HL-60 (cell line): ENCODE data around the gene STEAP2.

ENCODE experiments used
- DNase-seq, 2 experiments: peaks; one replicate each; pipeline ENCODE4 v3.0.0-alpha.2; 2010 to 2020; ENCODE audit warnings: low read depth in 1 of 2, low spot score in 1 of 2
- H3K27ac ChIP-seq: fragments of 250-450 bp; sonication (Bioruptor Pico); replicated peaks from 2 replicates; pipeline ENCODE4 v1.5.1; 2020; ENCODE audit warnings: mild to moderate bottlenecking, moderate library complexity
- H3K27me3 ChIP-seq: fragments of 250-450 bp; sonication (Bioruptor Pico); 2 replicates; pipeline ENCODE4 v1.5.1; 2021; ENCODE audit warnings: mild to moderate bottlenecking, moderate library complexity; ENCODE audit not compliant: insufficient read depth, poor library complexity, severe bottlenecking
- H3K4me3 ChIP-seq: replicated peaks from 2 replicates; pipeline ENCODE4 v1.5.1; 2011; ENCODE audit warnings: mild to moderate bottlenecking, control low read depth, low read length; ENCODE audit not compliant: insufficient read depth
- CTCF ChIP-seq: IDR thresholded peaks from one replicate; pipeline ENCODE4 v1.5.1; 2011; ENCODE audit warnings: low read length, control low read depth, inconsistent platforms; ENCODE audit not compliant: insufficient read depth
- GABPA ChIP-seq: IDR thresholded peaks from 2 replicates; pipeline ENCODE4 v1.6.1; 2012; ENCODE audit warnings: low read depth
- POLR2AphosphoS5 ChIP-seq: IDR thresholded peaks from 2 replicates; pipeline ENCODE4 v1.6.1; 2012; ENCODE audit warnings: low read depth
- SPI1 ChIP-seq: IDR thresholded peaks from 2 replicates; pipeline ENCODE4 v1.6.1; 2012; ENCODE audit warnings: low read depth, mild to moderate bottlenecking, borderline replicate concordance
- long read RNA-seq: library from polyadenylated mRNA; unstranded; transcript quantifications from one replicate; pipeline ENCODE4 v2.0.0, GENCODE V29; 2020
- TF ChIP-seq, protein P1 (sequence below): IDR thresholded peaks from 2 replicates; pipeline ENCODE4 v1.6.1; 2012; ENCODE audit warnings: low read depth; ENCODE audit not compliant: insufficient replicate concordance

The STEAP2 gene
- long read RNA-seq: 0 reads

DNA sequence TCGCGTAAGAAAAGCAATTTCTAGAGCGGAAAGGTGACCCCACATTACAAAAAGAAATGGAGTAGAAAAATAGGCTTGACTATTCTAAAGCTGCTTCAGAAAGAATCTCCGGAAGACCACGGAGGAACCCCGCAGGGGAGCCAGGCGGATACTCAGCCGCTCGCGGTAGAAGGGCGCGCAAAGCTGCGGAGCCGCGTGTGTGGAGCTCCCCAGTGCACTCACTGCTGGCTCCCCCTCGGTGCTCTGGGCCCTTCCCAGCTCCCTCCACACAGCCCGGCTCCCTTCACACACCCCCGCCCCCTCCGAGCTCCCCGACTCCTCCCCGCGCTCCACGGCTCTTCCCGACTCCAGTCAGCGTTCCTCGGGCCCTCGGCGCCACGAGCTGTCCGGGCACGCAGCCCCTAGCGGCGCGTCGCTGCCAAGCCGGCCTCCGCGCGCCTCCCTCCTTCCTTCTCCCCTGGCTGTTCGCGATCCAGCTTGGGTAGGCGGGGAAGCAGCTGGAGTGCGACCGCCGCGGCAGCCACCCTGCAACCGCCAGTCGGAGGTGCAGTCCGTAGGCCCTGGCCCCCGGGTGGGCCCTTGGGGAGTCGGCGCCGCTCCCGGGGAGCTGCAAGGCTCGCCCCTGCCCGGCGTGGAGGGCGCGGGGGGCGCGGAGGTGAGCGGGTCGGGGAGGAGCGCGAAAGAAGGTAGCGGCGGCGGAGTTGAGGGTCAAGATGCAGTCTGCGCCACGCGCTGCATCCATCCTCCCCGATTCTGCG lies at the start of gene STEAP2:
Gene STEAP2 (plus strand): TSS at position 350 of the 758 bp plus-strand sequence. CDS start 13,343 bp downstream, outside the sequence.
- Histone ChIP-seq H3K27me3 (peaks cover 45% of the 10 kb centered on the region), H3K27ac (no peak within 1 kb of the TSS), H3K4me3 (no peak within 1 kb of the TSS; the same call in 1 of the 2 replicates)
- TF ChIP-seq, protein P1, sequence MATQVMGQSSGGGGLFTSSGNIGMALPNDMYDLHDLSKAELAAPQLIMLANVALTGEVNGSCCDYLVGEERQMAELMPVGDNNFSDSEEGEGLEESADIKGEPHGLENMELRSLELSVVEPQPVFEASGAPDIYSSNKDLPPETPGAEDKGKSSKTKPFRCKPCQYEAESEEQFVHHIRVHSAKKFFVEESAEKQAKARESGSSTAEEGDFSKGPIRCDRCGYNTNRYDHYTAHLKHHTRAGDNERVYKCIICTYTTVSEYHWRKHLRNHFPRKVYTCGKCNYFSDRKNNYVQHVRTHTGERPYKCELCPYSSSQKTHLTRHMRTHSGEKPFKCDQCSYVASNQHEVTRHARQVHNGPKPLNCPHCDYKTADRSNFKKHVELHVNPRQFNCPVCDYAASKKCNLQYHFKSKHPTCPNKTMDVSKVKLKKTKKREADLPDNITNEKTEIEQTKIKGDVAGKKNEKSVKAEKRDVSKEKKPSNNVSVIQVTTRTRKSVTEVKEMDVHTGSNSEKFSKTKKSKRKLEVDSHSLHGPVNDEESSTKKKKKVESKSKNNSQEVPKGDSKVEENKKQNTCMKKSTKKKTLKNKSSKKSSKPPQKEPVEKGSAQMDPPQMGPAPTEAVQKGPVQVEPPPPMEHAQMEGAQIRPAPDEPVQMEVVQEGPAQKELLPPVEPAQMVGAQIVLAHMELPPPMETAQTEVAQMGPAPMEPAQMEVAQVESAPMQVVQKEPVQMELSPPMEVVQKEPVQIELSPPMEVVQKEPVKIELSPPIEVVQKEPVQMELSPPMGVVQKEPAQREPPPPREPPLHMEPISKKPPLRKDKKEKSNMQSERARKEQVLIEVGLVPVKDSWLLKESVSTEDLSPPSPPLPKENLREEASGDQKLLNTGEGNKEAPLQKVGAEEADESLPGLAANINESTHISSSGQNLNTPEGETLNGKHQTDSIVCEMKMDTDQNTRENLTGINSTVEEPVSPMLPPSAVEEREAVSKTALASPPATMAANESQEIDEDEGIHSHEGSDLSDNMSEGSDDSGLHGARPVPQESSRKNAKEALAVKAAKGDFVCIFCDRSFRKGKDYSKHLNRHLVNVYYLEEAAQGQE: no peak
- TF ChIP-seq GABPA: no peak
- no peak for TF ChIP-seq SPI1
- no peak for TF ChIP-seq POLR2AphosphoS5
- TF ChIP-seq CTCF: no peak
- DNase-seq: peak in 1 of 2 experiments; percentile 53

DNA sequence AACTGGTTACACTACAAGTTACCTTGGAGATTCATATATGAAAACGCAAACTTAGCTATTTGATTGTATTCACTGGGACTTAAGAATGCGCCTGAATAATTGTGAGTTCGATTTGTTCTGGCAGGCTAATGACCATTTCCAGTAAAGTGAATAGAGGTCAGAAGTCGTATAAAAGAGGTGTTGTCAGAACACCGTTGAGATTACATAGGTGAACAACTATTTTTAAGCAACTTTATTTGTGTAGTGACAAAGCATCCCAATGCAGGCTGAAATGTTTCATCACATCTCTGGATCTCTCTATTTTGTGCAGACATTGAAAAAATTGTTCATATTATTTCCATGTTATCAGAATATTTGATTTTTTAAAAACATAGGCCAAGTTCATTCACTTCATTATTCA lies 48.0 kb upstream of the STEAP2 start:
- H3K4me3 ChIP-seq: no peak overlapping the region

GRCh38 chr7:90165724-90166123 lies 45.8 kb upstream of the STEAP2 start:
- no peaks in the 10 kb centered on the region for H3K27me3 ChIP-seq
- TF ChIP-seq SPI1: no peak
- no peak for TF ChIP-seq GABPA
- TF ChIP-seq CTCF: no peak
- TF ChIP-seq, protein P1: no peak
- no peak for TF ChIP-seq POLR2AphosphoS5
- H3K27ac ChIP-seq: no peak overlapping the region
- DNase-seq: no peak
- H3K4me3 ChIP-seq: no peak overlapping the region

More for the DNA sequence above, 48.0 kb upstream of the STEAP2 start:
- TF ChIP-seq CTCF: no peak
- TF ChIP-seq GABPA: no peak
- no peak for TF ChIP-seq POLR2AphosphoS5
- no peak for TF ChIP-seq SPI1
- TF ChIP-seq, protein P1: no peak
- no peak for DNase-seq
- no peak overlapping the region for H3K27ac ChIP-seq
- no peaks in the 10 kb centered on the region for H3K27me3 ChIP-seq
